Measurements from ENCODE around the gene RNU7-1. TPM values are rescaled to one million over a fixed set of nuclear protein-coding genes. Genes with fewer than 3 reads are reported as not detected.

The RNU7-1 gene
- polyA plus RNA-seq, 1 experiment = not detected

DNA sequence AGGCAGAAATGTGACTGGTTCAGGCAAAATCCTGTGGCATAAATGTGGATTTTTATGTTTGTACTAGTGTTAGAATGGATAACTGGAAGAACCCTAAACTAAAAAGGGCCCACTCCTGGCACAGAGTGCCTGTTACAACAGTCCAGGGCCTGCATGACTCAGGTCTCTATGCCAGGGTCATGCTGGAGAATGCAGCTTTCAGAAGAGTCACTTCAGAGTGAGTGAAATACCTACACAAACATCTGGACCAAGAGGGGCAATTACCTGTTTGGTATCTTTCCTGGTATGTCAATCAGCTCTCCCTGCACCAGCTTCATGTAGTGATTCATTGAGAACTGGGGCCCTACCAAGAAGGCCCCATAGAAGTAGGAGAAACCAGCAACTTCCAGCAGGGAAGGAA, 37.1 kb downstream of the RNU7-1 start:
- H3K4me3 ChIP-seq (ENCODE audit: low read depth, low read length) = no peak overlapping the region
- H3K36me3 ChIP-seq (ENCODE audit: control insufficient read depth, insufficient read depth, low read length) = peaks cover 11% of the 10 kb centered on the region
- no peak for DNase-seq (ENCODE audit: low read depth)
- no peaks in the 10 kb centered on the region for H3K27me3 ChIP-seq (ENCODE audit: control insufficient read depth, insufficient read depth, low read length)
- CTCF ChIA-PET = no interaction called here
- POLR2A ChIA-PET = no interaction called here
- TF ChIP-seq, protein P1, sequence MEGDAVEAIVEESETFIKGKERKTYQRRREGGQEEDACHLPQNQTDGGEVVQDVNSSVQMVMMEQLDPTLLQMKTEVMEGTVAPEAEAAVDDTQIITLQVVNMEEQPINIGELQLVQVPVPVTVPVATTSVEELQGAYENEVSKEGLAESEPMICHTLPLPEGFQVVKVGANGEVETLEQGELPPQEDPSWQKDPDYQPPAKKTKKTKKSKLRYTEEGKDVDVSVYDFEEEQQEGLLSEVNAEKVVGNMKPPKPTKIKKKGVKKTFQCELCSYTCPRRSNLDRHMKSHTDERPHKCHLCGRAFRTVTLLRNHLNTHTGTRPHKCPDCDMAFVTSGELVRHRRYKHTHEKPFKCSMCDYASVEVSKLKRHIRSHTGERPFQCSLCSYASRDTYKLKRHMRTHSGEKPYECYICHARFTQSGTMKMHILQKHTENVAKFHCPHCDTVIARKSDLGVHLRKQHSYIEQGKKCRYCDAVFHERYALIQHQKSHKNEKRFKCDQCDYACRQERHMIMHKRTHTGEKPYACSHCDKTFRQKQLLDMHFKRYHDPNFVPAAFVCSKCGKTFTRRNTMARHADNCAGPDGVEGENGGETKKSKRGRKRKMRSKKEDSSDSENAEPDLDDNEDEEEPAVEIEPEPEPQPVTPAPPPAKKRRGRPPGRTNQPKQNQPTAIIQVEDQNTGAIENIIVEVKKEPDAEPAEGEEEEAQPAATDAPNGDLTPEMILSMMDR (IDR thresholded peaks at IDR 0.05; ENCODE audit: insufficient read depth, low read depth, low read length) = no peak

DNA sequence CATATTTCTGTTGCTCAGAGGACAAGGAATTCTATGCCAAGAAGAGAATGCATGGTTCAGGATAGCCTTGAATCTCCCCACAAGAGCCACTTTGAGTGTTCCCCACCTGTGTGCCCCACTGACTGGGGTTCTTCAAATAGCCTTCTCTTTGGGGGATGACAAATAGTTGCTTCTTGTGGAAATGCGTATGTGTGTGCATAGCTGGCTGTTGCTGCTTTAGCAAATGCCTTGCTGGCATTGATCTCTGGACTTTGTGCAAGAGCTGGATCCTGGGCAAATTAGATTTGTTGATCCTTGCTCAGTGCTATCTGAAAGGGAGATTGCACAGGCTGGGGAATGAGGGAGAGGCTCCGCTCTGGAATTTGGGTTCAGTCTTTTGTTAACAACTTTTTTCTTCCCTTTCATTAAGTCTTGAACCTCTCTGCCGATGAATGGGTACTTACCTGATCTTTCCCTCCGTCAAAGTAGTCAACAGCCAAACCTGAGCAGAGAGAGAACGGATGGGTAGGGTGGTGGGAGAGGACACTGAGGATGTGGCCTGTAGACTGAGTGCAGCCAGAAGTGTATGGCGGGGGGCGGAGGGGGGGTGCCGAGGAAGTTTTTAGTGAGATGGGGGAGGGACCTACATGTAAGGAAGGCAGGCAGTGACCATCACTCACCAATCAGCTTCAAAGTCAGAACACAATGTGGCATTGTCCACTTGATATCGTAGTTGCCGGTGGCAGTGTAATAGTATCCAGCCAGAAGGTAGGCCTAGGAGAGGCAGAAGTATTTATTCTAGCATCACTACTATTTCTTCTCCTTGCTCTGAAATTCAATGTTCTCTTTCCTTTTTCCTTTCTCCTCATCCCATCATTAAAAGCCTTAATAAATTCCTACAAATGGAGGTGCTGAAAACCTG, 37.8 kb downstream of the RNU7-1 start:
- ChIA-PET POLR2A (no interaction called here), CTCF (no interaction called here)
- no peak overlapping the region for H3K4me3 ChIP-seq (ENCODE audit: low read depth, low read length)
- peaks cover 11% of the 10 kb centered on the region for H3K36me3 ChIP-seq (ENCODE audit: control insufficient read depth, insufficient read depth, low read length)
- TF ChIP-seq, protein P1 (IDR thresholded peaks at IDR 0.05; ENCODE audit: insufficient read depth, low read depth, low read length) = no peak
- DNase-seq (ENCODE audit: low read depth) = no peak
- H3K27me3 ChIP-seq (ENCODE audit: control insufficient read depth, insufficient read depth, low read length) = no peaks in the 10 kb centered on the region

DNA sequence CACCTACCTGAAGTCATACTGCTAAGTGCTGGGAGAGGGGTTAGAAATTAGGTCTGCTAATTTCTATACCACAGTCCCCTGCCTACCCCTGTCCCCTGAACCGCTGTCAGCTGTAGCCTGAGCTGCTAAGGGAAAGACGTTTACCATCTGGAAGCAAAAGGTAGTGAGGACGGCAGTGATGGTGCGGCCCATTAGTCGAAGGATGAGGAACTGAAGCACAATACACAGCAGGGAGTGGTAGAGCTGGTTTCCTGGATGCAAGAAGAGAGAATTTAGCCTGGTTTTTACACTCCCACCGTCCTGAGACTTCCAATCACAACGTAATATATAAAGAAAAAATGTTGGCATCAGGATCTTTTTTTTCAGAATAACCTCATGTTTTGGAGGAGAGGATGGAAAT, 38.9 kb downstream of the RNU7-1 start:
- no peak overlapping the region for H3K4me3 ChIP-seq (ENCODE audit: low read depth, low read length)
- no peaks in the 10 kb centered on the region for H3K27me3 ChIP-seq (ENCODE audit: control insufficient read depth, insufficient read depth, low read length)
- CTCF ChIA-PET = no interaction called here
- no peak for DNase-seq (ENCODE audit: low read depth)
- peaks cover 6% of the 10 kb centered on the region for H3K36me3 ChIP-seq (ENCODE audit: control insufficient read depth, insufficient read depth, low read length)
- POLR2A ChIA-PET = no interaction called here
- TF ChIP-seq, protein P1 (IDR thresholded peaks at IDR 0.05; ENCODE audit: insufficient read depth, low read depth, low read length) = no peak

DNA sequence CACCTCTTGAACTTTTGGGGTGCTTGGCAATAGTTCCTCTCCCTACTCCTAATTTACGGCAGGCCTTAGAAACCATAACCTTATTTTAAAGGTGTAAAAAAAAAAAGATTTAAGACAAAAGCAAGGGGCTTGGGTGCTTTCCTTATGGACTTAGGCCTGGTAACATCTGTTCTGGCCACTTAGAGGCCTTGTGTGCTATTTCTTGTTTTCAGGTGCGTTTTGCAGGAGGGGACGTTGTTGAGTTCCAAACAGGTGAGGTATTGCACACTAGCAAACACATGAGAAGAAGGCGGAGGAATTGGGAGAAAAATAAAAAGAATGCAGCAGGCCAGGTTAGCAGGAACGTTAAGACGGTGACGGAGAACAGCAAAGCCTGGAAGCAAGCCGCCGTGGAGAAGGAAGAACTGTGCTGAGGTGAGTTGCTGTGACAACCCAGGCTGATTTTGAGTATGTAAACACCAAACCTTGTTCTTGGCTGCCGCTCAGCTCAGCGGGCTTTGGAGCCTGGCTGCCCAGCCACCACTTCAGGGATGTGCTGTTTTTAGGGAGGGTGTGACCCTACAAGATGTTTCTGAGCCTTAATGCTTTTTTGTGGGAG, 44.4 kb downstream of the RNU7-1 start:
- POLR2A ChIA-PET = no interaction called here
- TF ChIP-seq, protein P1 (IDR thresholded peaks at IDR 0.05; ENCODE audit: insufficient read depth, low read depth, low read length) = no peak
- H3K4me3 ChIP-seq (ENCODE audit: low read depth, low read length) = no peak overlapping the region
- H3K36me3 ChIP-seq (ENCODE audit: control insufficient read depth, insufficient read depth, low read length) = peaks cover 4% of the 10 kb centered on the region; the same call in 1 of the 2 replicates
- CTCF ChIA-PET = no interaction called here
- no peaks in the 10 kb centered on the region for H3K27me3 ChIP-seq (ENCODE audit: control insufficient read depth, insufficient read depth, low read length)
- DNase-seq (ENCODE audit: low read depth) = no peak

Small RNA genes within 50 kb of the gene (small RNA-seq; reads per million reads assigned to genes)
- gene MIR141 (ENCODE audit: insufficient read length, low read depth, low replicate concordance) = 13.3 reads per million, percentile 79 among the genes with 10 or more reads in this experiment
- 7.4 reads per million, percentile 71 among the genes with 10 or more reads in this experiment for gene MIR200C (ENCODE audit: insufficient read length, low read depth, low replicate concordance)
- not detected for gene RNU7-1 (ENCODE audit: insufficient read length, low read depth, low replicate concordance)
- gene SCARNA12 (ENCODE audit: insufficient read length, low read depth, low replicate concordance) = not detected

Other genes starting within 250 kb of the RNU7-1 start
- gene PIANP, start 243.0 kb upstream of the RNU7-1 start, polyA plus RNA-seq (2011; rRNA removed) = 0.44 and 0.59 TPM in 2 replicates
- gene COPS7A, start 219.8 kb upstream of the RNU7-1 start, polyA plus RNA-seq (2011; rRNA removed) = 128 and 200 TPM in 2 replicates
- gene MLF2, start 190.7 kb upstream of the RNU7-1 start, polyA plus RNA-seq (2011; rRNA removed) = 287 and 345 TPM in 2 replicates
- gene PTMS, start 177.5 kb upstream of the RNU7-1 start, polyA plus RNA-seq (2011; rRNA removed) = 234 and 241 TPM in 2 replicates
- 0.28 and 0.50 TPM in 2 replicates for gene LAG3, start 171.3 kb upstream of the RNU7-1 start, polyA plus RNA-seq (2011; rRNA removed)
- 0.33 and 0.42 TPM in 2 replicates for gene CD4, start 154.3 kb upstream of the RNU7-1 start, polyA plus RNA-seq (2011; rRNA removed)
- 3.3 and 6.6 TPM in 2 replicates for gene GPR162, start 122.0 kb upstream of the RNU7-1 start, polyA plus RNA-seq (2011; rRNA removed)
- 40.9 and 71.6 TPM in 2 replicates for gene P3H3, start 115.4 kb upstream of the RNU7-1 start, polyA plus RNA-seq (2011; rRNA removed)
- gene GNB3, start 102.9 kb upstream of the RNU7-1 start, polyA plus RNA-seq (2011; rRNA removed) = 3.3 and 5.3 TPM in 2 replicates
- 39.2 and 57.1 TPM in 2 replicates for gene CDCA3, start 92.5 kb upstream of the RNU7-1 start, polyA plus RNA-seq (2011; rRNA removed)
- gene USP5, start 91.7 kb upstream of the RNU7-1 start, polyA plus RNA-seq (2011; rRNA removed) = 52.9 and 90.0 TPM in 2 replicates
- gene TPI1, start 76.3 kb upstream of the RNU7-1 start, polyA plus RNA-seq (2011; rRNA removed) = 2,446 and 2,656 TPM in 2 replicates
- gene SPSB2, start 70.5 kb upstream of the RNU7-1 start, polyA plus RNA-seq (2011; rRNA removed) = 5.0 and 7.3 TPM in 2 replicates
- gene LRRC23, start 39.0 kb upstream of the RNU7-1 start, polyA plus RNA-seq (2011; rRNA removed) = 12.7 and 13.3 TPM in 2 replicates
- 27.9 and 29.7 TPM in 2 replicates for gene ENO2, start 29.2 kb upstream of the RNU7-1 start, polyA plus RNA-seq (2011; rRNA removed)
- gene ATN1, start 15.9 kb upstream of the RNU7-1 start, polyA plus RNA-seq (2011; rRNA removed) = 13.0 and 15.9 TPM in 2 replicates
- gene C12orf57, start 206 bp downstream of the RNU7-1 start, polyA plus RNA-seq (2011; rRNA removed) = 489 and 709 TPM in 2 replicates
- gene PTPN6, start 7.5 kb downstream of the RNU7-1 start, polyA plus RNA-seq (2011; rRNA removed) = 0.15 and 0.27 TPM in 2 replicates
- 283 and 369 TPM in 2 replicates for gene PHB2, start 26.8 kb downstream of the RNU7-1 start, polyA plus RNA-seq (2011; rRNA removed)
- gene EMG1, start 27.1 kb downstream of the RNU7-1 start, polyA plus RNA-seq (2011; rRNA removed) = 37.5 and 53.9 TPM in 2 replicates
- gene LPCAT3, start 74.7 kb downstream of the RNU7-1 start, polyA plus RNA-seq (2011; rRNA removed) = 26.3 and 31.2 TPM in 2 replicates
- 329 and 341 TPM in 2 replicates for gene C1S, start 116.9 kb downstream of the RNU7-1 start, polyA plus RNA-seq (2011; rRNA removed)
- 668 and 703 TPM in 2 replicates for gene C1R, start 148.6 kb downstream of the RNU7-1 start, polyA plus RNA-seq (2011; rRNA removed)
- gene C1RL, start 165.4 kb downstream of the RNU7-1 start, polyA plus RNA-seq (2011; rRNA removed) = 33.6 and 50.5 TPM in 2 replicates
- gene RBP5, start 185.1 kb downstream of the RNU7-1 start, polyA plus RNA-seq (2011; rRNA removed) = not detected in 2 replicates
- 14.3 and 19.2 TPM in 2 replicates for gene CLSTN3, start 186.6 kb downstream of the RNU7-1 start, polyA plus RNA-seq (2011; rRNA removed)
- 14.8 and 21.4 TPM in 2 replicates for gene PEX5, start 245.9 kb downstream of the RNU7-1 start, polyA plus RNA-seq (2011; rRNA removed)

Measured in BJ (cell line).